H1 (cell line): ENCODE measurements around the gene UBE2D2.

ENCODE experiments used
- POLR2AphosphoS5 ChIP-seq: IDR thresholded peaks from 2 replicates; pipeline ENCODE4 v1.6.1; 2011; ENCODE audit warnings: low read depth, low read length
- RAD21 ChIP-seq, 2 experiments: IDR thresholded peaks in 1 of 2; conservative IDR thresholded peaks in 1 of 2; 2 replicates each; pipeline ENCODE4 v1.6.1; 2011; ENCODE audit warnings: low read depth in 2 of 2, low read length in 2 of 2, improper control_type of control experiment in 1 of 2, inconsistent platforms in 1 of 2, mild to moderate bottlenecking in 1 of 2, moderate library complexity in 1 of 2
- RBBP5 ChIP-seq: IDR thresholded peaks from 2 replicates; pipeline ENCODE4 v1.7.1; 2012; ENCODE audit warnings: low read depth, mild to moderate bottlenecking, inconsistent platforms, low read length, moderate library complexity, borderline replicate concordance
- SAP30 ChIP-seq: fragments of 300-600 bp; sonication (generic); IDR thresholded peaks from 2 replicates; pipeline ENCODE4 v1.7.1; 2012; ENCODE audit warnings: low read length, moderate library complexity, mild to moderate bottlenecking, inconsistent platforms; ENCODE audit not compliant: insufficient read depth, insufficient replicate concordance
- SUZ12 ChIP-seq: fragments of 200-600 bp; sonication (generic); IDR thresholded peaks from 2 replicates; pipeline ENCODE4 v1.6.1; 2012; ENCODE audit warnings: mild to moderate bottlenecking, inconsistent platforms, low read length, moderate library complexity, mixed read lengths
- ZNF274 ChIP-seq: IDR thresholded peaks from 2 replicates; pipeline ENCODE4 v1.7.0; 2012; ENCODE audit warnings: low read length, borderline replicate concordance; ENCODE audit errors: extremely low read depth
- TF ChIP-seq, protein P1 (sequence below), 3 experiments: IDR thresholded peaks; 1 replicate in 2 of 3; 2 replicates in 1 of 3; pipeline versions ENCODE4 v1.5.1 to v1.6.1; 2011; ENCODE audit warnings: low read length in 3 of 3, mild to moderate bottlenecking in 3 of 3, inconsistent platforms in 2 of 3, low read depth in 1 of 3, moderate library complexity in 1 of 3; ENCODE audit not compliant: insufficient read depth in 1 of 3; ENCODE audit errors: control extremely low read depth in 1 of 3

- no peak for TF ChIP-seq SAP30
- no peak for TF ChIP-seq POLR2AphosphoS5
- TF ChIP-seq, protein P1, sequence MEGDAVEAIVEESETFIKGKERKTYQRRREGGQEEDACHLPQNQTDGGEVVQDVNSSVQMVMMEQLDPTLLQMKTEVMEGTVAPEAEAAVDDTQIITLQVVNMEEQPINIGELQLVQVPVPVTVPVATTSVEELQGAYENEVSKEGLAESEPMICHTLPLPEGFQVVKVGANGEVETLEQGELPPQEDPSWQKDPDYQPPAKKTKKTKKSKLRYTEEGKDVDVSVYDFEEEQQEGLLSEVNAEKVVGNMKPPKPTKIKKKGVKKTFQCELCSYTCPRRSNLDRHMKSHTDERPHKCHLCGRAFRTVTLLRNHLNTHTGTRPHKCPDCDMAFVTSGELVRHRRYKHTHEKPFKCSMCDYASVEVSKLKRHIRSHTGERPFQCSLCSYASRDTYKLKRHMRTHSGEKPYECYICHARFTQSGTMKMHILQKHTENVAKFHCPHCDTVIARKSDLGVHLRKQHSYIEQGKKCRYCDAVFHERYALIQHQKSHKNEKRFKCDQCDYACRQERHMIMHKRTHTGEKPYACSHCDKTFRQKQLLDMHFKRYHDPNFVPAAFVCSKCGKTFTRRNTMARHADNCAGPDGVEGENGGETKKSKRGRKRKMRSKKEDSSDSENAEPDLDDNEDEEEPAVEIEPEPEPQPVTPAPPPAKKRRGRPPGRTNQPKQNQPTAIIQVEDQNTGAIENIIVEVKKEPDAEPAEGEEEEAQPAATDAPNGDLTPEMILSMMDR (IDR thresholded peaks at IDR 0.05; ENCODE audit: control extremely low read depth in 1 of 3, insufficient read depth in 1 of 3, low read depth in 1 of 3, low read length in 3 of 3): no peak
- TF ChIP-seq SUZ12: no peak
- no peak for TF ChIP-seq ZNF274
- no peak for TF ChIP-seq RAD21 (IDR thresholded peaks at IDR 0.05 in 1 of 2, conservative IDR thresholded peaks at IDR 0.05 in 1 of 2; ENCODE audit: low read depth in 2 of 2, low read length in 2 of 2)
- no peak for TF ChIP-seq RBBP5
These were observed 104.5 kb downstream of the UBE2D2 start for GRCh38 chr5:139665626-139666025.
